ENCODE measurements around the gene TINAGL1.

DNA sequence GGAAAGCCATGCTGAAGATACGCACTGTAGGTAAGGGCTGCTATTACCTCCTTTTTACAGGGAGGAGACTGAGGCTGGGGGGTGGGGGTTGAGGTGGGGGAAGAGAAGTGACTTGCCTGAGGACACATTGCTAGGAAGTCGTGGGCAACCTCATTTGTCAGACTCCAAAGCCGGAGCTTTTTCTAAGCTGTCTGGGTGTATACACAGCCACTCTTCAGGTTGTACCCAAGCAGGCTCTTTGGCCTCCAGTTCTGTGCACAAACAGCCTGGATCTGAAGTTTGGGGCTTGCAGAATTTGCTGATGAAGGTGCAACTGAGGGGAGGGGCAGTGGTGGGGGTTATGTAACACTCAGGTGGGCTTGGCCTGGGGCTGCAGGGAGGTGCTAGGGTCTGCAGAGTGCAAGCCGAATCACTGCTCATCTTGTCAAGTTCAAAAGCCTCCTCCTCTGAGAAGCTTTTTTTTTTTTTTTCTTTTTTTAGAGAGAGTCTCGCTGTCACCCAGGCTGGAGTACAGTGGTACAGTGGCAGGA lies 16.9 kb downstream of the TINAGL1 start:
- TF ChIP-seq, protein P1, sequence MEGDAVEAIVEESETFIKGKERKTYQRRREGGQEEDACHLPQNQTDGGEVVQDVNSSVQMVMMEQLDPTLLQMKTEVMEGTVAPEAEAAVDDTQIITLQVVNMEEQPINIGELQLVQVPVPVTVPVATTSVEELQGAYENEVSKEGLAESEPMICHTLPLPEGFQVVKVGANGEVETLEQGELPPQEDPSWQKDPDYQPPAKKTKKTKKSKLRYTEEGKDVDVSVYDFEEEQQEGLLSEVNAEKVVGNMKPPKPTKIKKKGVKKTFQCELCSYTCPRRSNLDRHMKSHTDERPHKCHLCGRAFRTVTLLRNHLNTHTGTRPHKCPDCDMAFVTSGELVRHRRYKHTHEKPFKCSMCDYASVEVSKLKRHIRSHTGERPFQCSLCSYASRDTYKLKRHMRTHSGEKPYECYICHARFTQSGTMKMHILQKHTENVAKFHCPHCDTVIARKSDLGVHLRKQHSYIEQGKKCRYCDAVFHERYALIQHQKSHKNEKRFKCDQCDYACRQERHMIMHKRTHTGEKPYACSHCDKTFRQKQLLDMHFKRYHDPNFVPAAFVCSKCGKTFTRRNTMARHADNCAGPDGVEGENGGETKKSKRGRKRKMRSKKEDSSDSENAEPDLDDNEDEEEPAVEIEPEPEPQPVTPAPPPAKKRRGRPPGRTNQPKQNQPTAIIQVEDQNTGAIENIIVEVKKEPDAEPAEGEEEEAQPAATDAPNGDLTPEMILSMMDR (IDR thresholded peaks at IDR 0.05; ENCODE audit: low read depth, low read length): no peak
- TF ChIP-seq, protein P2, sequence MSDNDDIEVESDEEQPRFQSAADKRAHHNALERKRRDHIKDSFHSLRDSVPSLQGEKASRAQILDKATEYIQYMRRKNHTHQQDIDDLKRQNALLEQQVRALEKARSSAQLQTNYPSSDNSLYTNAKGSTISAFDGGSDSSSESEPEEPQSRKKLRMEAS (IDR thresholded peaks at IDR 0.05; ENCODE audit: low read depth, low read length): no peak
